Activated gamma-delta T cell treated with anti-CD3 and anti-CD28 coated beads, Interleukin-2, amount 50 U/mL, for 16 hours (primary cell): ENCODE measurements around the gene SNRNP70.
"Not testable (repeated sequence)": the region's sequence is repeated elsewhere in the genome, so short reads cannot be mapped to it uniquely, and the experiment has no call there.

Experiments
- DNase-seq: peaks from one replicate; pipeline ENCODE4 v3.0.0-alpha.2; 2020; ENCODE audit warnings: low read depth

SNRNP70 gene

GRCh38 chr19:49085020-49085867, at the start of gene SNRNP70:
SNRNP70 (plus strand) TSS chr19:49085451; CDS start chr19:49086415, 964 bp downstream.
- DNase-seq = peak; percentile 98

DNA sequence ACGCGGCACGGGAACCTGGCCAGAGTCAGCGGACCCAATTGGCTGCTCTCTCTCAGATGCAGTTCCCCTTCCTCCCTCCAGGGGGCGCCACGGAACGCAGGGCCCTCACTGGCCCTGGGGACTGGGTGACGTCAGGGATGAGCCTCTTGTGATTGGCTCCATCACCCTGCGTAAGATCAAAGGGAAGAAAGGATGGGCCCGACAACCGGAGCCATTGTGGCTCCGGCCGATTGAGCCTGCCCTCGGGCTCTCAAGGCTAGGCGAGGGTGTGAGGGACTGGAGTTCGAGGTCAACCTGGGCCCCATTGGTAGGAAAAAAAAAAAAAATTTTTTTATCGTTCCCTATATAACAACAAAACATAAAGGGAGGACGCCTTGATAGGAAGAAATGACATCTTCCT, 48.4 kb upstream of the SNRNP70 start, which contains the start of gene CGB1:
Gene CGB1 (minus strand): TSS at position 81 of the 400 bp plus-strand sequence. CDS start 184 bp downstream, outside the sequence.
- not testable (repeated sequence) for DNase-seq

GRCh38 chr19:49038111-49038510, 47.1 kb upstream of the SNRNP70 start:
- DNase-seq = not testable (repeated sequence)

- DNase-seq = not testable (repeated sequence)
These were observed 46.5 kb upstream of the SNRNP70 start for GRCh38 chr19:49038557-49039276.

DNA sequence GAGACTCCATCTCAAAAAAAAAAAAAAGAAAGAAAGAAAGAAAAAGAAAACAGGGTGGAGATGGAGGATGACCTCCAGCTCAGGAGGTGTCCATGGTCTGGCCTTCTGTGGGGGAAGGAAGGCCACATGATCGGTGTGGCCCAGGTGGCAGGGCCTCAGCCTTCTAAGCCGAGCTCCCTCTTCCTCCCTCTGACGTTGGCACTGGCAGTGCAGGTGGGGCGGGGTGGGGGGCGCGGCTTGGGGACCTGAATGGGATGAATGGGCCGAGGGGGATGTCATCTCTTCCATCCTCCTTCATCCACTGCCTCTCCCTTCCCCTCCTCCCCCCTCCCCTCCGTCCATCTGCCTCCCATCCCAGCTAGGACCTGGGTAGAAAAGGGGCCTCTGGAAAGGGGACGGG, 45.5 kb upstream of the SNRNP70 start:
- not testable (repeated sequence) for DNase-seq

- DNase-seq = no peak
These were observed 43.1 kb upstream of the SNRNP70 start for GRCh38 chr19:49042177-49042576.

DNA sequence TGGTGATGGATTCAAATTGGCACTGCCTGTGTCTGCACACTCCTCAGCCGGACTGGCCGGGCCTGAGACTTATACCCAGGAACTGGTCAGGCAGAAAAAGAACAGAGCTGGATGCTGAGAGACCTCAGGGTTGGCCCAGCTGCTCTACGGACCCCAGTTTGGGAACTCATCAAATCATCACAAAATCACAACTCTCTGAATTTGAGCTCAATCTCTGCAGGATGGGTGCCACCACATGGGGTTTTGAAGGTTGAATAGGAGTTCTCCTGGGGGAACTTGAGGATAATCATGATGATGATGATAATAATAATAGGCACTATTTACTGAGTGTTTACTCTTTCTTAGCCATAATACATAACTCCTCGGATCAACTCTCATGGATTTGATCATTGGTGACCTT, 42.6 kb upstream of the SNRNP70 start:
- DNase-seq = not testable (repeated sequence)

GRCh38 chr19:49043548-49043947, 41.7 kb upstream of the SNRNP70 start, which contains the start of gene CGB5:
CGB5 (plus strand) TSS chr19:49043848; CDS start chr19:49044210, 362 bp downstream.
- not testable (repeated sequence) for DNase-seq

DNA sequence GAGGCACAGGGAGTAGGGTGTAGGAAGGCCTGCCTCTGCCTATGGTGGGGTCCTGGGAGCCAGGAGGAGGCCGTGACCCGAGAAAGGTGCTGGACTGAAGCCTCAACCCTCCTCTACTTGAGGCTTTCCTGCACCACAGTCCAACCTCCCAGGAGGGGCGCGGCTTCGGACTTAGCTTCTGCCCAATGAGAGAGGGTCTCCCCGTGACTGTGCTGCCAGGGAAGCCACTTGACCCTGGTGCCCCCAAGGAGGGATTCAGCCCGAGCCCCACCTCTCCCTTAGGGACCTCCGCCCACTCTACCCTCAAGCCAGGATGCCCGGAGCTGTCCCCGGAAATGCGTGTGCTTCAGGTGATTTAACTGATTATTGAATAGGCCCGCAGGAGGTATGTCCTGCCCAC, 36.2 kb upstream of the SNRNP70 start, which contains the start of gene CGB8:
Gene CGB8 (minus strand): TSS at position 101 of the 400 bp plus-strand sequence. CDS start 372 bp downstream, outside the sequence.
- DNase-seq = not testable (repeated sequence)

- not testable (repeated sequence) for DNase-seq
These were observed 35.4 kb upstream of the SNRNP70 start for GRCh38 chr19:49049834-49050233.

- DNase-seq = not testable (repeated sequence)
These were observed 34.7 kb upstream of the SNRNP70 start for GRCh38 chr19:49050376-49051033.

DNA sequence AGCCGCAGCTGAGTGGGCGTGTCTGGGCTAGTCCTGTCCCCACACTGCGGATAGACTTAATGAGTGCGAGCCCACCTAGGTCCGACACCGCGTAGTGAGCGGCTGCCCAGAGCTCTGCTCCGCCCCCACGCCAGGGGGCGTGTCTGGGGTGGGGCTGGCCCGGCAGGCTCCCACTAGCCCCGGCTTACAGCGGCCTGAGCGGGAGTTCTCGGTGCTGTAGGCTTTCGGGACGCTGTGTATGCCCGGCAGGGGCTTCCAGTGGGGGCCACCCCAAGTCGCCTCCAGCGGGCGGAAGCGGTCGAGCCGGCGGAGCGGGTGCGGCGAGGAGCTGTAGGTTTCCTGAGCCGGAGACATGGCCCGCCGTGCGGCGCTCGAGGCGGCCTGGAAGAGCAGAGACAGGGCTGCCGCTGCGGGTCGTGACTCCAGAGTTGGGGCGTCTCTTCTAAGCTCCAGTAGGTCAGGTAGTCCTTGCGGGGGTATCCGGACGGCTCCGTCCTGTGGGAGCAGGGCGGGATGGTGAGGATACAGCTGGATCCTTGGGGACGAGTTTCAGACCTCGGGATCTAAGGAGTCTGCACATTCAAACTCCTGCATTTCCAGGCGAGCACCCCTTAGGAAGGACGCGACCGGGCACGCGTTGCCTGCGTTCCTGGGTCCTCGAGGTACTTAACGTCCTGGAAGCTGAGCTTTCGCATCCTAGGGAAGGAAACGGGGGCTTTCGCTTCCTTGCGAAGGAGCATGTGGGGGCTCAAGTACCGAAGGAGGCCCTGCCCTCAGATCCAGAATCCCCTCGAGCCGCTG, 28.9 kb upstream of the SNRNP70 start:
- DNase-seq = peak; percentile 20

DNA sequence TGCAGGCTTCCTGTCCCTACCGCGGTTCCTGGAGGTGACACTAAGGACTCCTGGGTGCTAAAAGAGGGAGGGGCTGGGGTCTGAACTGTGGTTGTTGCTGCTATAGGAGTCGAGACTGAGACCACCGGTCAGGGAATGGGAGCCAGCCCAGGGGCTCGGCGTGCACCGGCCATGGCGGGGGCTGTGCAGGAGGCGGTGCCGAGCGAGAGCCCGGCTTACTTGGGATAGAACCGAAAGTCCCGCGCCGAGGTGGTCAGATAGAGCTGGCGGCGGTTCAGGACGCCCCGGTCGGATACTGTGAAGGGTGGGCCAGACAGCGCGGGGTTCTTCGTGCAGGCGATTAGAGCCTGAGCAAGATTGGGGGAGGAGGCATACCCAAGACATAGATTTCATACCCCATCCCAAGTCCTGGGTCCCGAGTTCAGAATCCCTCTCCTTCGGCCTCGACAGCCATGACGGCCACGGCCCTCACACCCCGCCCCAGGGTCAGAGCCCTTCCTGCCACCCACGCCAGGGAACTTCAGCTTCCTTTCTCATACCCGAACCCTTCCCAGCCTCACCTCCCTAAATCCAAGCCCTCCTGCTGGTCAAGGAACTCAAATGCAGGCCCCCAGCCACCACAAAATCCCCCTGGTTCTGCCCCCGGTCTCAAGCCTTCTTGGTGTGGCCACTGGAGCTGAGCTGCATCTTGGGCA, 28.2 kb upstream of the SNRNP70 start:
- DNase-seq = not testable (repeated sequence)

- no peak for DNase-seq
These were observed 27.5 kb upstream of the SNRNP70 start, which contains the start of gene CGB7 for GRCh38 chr19:49057636-49058234. CGB7 (minus strand) TSS chr19:49057749; CDS start chr19:49055375, 2,374 bp downstream.

DNA sequence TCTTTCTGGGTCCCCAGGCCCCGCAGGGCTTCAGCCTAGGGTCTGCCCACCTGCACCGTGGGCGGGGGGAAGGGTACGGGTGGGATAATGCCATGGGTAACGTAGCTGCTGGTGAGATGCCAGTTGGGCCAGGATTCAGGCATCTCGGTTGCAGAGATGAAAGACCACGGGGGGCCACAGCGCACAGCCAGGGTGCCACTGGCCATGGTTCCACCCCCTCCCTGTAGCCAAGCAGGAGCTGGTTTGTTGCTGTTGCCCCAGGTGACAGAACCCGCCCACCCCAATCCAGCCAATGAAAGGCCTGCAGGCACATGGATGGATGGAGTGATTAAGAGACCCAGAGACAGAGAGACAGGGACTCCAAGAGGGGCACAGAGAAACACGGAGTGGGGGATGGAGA, 26.7 kb upstream of the SNRNP70 start:
- DNase-seq = no peak

GRCh38 chr19:49059053-49059452, 26.2 kb upstream of the SNRNP70 start:
- DNase-seq = no peak

DNA sequence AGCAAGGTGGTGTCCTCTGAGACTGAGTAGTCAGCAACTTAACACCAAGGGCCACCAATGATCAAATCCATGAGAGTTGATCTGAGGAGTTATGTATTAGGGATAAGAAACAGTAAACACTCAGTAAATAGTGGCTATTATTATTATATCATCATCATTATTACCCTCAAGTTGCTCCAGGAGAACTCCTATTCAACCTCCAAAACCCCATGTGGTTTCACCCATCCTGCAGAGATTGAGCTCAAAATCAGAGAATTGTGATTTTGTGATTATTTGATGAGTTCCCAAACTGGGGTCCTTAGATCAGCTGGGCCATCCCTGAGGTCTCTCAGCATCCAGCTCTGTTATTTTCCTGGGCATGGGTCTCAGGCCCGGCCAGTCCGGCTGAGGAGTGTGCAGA, 24.3 kb upstream of the SNRNP70 start:
- DNase-seq = no peak

DNA sequence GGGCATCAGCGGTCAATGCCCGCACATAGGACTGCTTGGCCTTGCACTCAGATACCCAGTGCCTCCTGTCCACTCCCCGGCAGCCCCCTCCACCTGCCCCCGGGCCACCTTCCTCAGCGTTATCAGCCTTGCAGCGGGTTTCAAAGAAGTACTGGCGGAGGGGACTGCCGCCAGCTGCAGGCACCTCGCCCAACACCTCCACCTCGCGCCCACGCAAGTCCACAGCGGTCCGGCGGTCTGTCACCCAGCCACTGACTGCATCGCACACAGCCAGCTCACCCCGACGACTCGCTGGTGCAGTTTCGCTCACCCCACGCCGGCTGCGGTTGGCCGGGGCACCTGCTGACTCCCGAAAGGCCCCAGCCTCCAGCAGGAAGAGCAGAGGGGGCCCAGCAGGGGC, 23.8 kb upstream of the SNRNP70 start:
- no peak for DNase-seq

DNA sequence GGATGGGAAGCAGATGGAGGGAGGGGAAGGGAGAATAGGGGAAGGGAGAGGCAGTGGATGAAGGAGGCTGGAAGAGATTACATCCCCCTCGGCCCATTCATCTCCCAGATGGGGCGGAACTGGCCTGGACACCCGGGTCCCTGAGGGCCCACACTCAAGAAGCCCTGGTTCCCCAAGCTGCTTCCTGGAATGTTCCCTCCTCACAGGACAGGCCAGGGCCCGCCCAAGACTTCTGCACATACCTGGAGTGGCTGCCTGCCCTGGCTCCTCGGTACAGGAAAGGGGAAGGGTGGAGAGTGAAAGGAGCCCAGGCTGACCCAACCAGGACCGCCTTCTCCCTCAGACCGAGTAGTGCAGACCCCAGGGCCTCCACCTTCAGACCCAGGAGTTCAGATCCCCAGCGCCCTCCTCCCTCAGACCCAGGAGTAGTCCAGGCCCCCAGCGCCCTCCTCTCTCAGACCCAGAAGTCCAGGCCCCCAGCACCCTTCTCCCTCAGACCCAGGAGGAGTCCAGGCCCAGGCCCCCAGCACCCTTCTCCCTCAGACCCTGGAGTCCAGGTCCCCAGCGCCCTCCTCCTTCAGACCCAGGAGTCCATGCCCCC, 21.1 kb upstream of the SNRNP70 start:
- no peak for DNase-seq
